ENCODE data around the gene CDH4.

CDH4 gene

GRCh38 chr20:61394088-61394799, 142.2 kb downstream of the CDH4 start:
- no peak overlapping the region for H3K4me3 ChIP-seq (ENCODE audit: low read depth, low read length)
- TF ChIP-seq CTCF (IDR thresholded peaks at IDR 0.05; ENCODE audit: low read depth, low read length): no peak

GRCh38 chr20:61396262-61396848, 144.3 kb downstream of the CDH4 start:
- no peak overlapping the region for H3K4me3 ChIP-seq (ENCODE audit: low read depth, low read length)
- TF ChIP-seq CTCF (IDR thresholded peaks at IDR 0.05; ENCODE audit: low read depth, low read length): no peak

- no peak for TF ChIP-seq CTCF (IDR thresholded peaks at IDR 0.05; ENCODE audit: low read depth, low read length)
Observed at GRCh38 chr20:61397146-61397545, 145.1 kb downstream of the CDH4 start.

GRCh38 chr20:61397790-61398189, 145.7 kb downstream of the CDH4 start:
- TF ChIP-seq CTCF (IDR thresholded peaks at IDR 0.05; ENCODE audit: low read depth, low read length): no peak
- no peak overlapping the region for H3K4me3 ChIP-seq (ENCODE audit: low read depth, low read length)

More at GRCh38 chr20:61397146-61397545, 145.1 kb downstream of the CDH4 start:
- H3K4me3 ChIP-seq (ENCODE audit: low read depth, low read length): no peak overlapping the region

GRCh38 chr20:61399433-61399832, 147.4 kb downstream of the CDH4 start:
- no peak overlapping the region for H3K4me3 ChIP-seq (ENCODE audit: low read depth, low read length)
- TF ChIP-seq CTCF (IDR thresholded peaks at IDR 0.05; ENCODE audit: low read depth, low read length): no peak

GRCh38 chr20:61400499-61400898, 148.4 kb downstream of the CDH4 start:
- no peak overlapping the region for H3K4me3 ChIP-seq (ENCODE audit: low read depth, low read length)

More at GRCh38 chr20:61400499-61400898, 148.4 kb downstream of the CDH4 start:
- no peak for TF ChIP-seq CTCF (IDR thresholded peaks at IDR 0.05; ENCODE audit: low read depth, low read length)
